Measurements from ENCODE around the gene KRTAP5-3.
"Not testable (repeated sequence)": the region's sequence is repeated elsewhere in the genome, so short reads cannot be mapped to it uniquely, and the experiment has no call there.

Gene KRTAP5-3

GRCh38 chr11:1608363-1608762, at the start of gene KRTAP5-3:
TSS of gene KRTAP5-3 (minus strand) at chr11:1608463. CDS start at chr11:1608385, 78 bp downstream.
- no peak for DNase-seq (ENCODE audit: low spot score)

- DNase-seq (ENCODE audit: low spot score): no peak
Measured at GRCh38 chr11:1656670-1657069, 48.4 kb upstream of the KRTAP5-3 start.

GRCh38 chr11:1656061-1656441, 47.8 kb upstream of the KRTAP5-3 start:
- no peak for DNase-seq (ENCODE audit: low spot score)

GRCh38 chr11:1655168-1656060, 47.2 kb upstream of the KRTAP5-3 start:
- DNase-seq (ENCODE audit: low spot score): no peak

GRCh38 chr11:1654388-1655167, 46.3 kb upstream of the KRTAP5-3 start:
- no peak for DNase-seq (ENCODE audit: low spot score)

- DNase-seq (ENCODE audit: low spot score): no peak
Measured at GRCh38 chr11:1653541-1654387, 45.5 kb upstream of the KRTAP5-3 start.

GRCh38 chr11:1652771-1653540, 44.7 kb upstream of the KRTAP5-3 start:
- DNase-seq (ENCODE audit: low spot score): peak; percentile 73

- no peak for DNase-seq (ENCODE audit: low spot score)
Measured at GRCh38 chr11:1652442-1652770, 44.1 kb upstream of the KRTAP5-3 start.

- no peak for DNase-seq (ENCODE audit: low spot score)
Measured at GRCh38 chr11:1652026-1652425, 43.8 kb upstream of the KRTAP5-3 start.

- no peak for DNase-seq (ENCODE audit: low spot score)
Measured at GRCh38 chr11:1651411-1651980, 43.2 kb upstream of the KRTAP5-3 start.

- no peak for DNase-seq (ENCODE audit: low spot score)
Measured at GRCh38 chr11:1650918-1651262, 42.6 kb upstream of the KRTAP5-3 start.

GRCh38 chr11:1650034-1650917, 42.0 kb upstream of the KRTAP5-3 start:
- DNase-seq (ENCODE audit: low spot score): no peak

- DNase-seq (ENCODE audit: low spot score): no peak
Measured at GRCh38 chr11:1648653-1649420, 40.6 kb upstream of the KRTAP5-3 start.

GRCh38 chr11:1647901-1648652, 39.8 kb upstream of the KRTAP5-3 start:
- DNase-seq (ENCODE audit: low spot score): no peak

- DNase-seq (ENCODE audit: low spot score): not testable (repeated sequence)
Measured at GRCh38 chr11:1646540-1646939, 38.3 kb upstream of the KRTAP5-3 start.

GRCh38 chr11:1645357-1645821, 37.1 kb upstream of the KRTAP5-3 start:
- no peak for DNase-seq (ENCODE audit: low spot score)

GRCh38 chr11:1644601-1645356, 36.5 kb upstream of the KRTAP5-3 start:
- no peak for DNase-seq (ENCODE audit: low spot score)

- no peak for DNase-seq (ENCODE audit: low spot score)
Measured at GRCh38 chr11:1643146-1643690, 35.0 kb upstream of the KRTAP5-3 start.
